Hypothalamus (tissue), 51 donors: ENCODE data around the gene PLEKHM1.
"Not testable (repeated sequence)": the region's sequence is repeated elsewhere in the genome, so short reads cannot be mapped to it uniquely, and the experiment has no call there.

ENCODE experiments used
- DNase-seq, 51 donors: peaks; one replicate each; lab custom pipeline; 2025; lab: John Stamatoyannopoulos, UW

Gene PLEKHM1

GRCh38 chr17:45444301-45444700 lies 46.2 kb downstream of the PLEKHM1 start:
- DNase-seq, result not testable (repeated sequence)

- not testable (repeated sequence) for DNase-seq
Measured at GRCh38 chr17:45443371-45444260, 46.9 kb downstream of the PLEKHM1 start.

- DNase-seq, result no peak
Measured at GRCh38 chr17:45441526-45442310, 48.8 kb downstream of the PLEKHM1 start.

- not testable (repeated sequence) for DNase-seq
Measured at GRCh38 chr17:45440839-45441515, 49.5 kb downstream of the PLEKHM1 start.

- no peak for DNase-seq
Measured at GRCh38 chr17:45440161-45440778, 50.3 kb downstream of the PLEKHM1 start.

- no peak for DNase-seq
Measured at GRCh38 chr17:45438931-45439610, 51.5 kb downstream of the PLEKHM1 start.

GRCh38 chr17:45437465-45438283 lies 52.8 kb downstream of the PLEKHM1 start:
- DNase-seq, result no peak

GRCh38 chr17:45436625-45437464 lies 53.7 kb downstream of the PLEKHM1 start:
- DNase-seq, result no peak

GRCh38 chr17:45436161-45436560 lies 54.4 kb downstream of the PLEKHM1 start:
- peak in 2 of 51 donors; percentile 35 to 47 for DNase-seq

GRCh38 chr17:45435481-45435880 lies 55.0 kb downstream of the PLEKHM1 start:
- no peak for DNase-seq

GRCh38 chr17:45433159-45433535 lies 57.4 kb downstream of the PLEKHM1 start:
- DNase-seq, result no peak

GRCh38 chr17:45432405-45433158 lies 57.9 kb downstream of the PLEKHM1 start, which contains the start of gene ARHGAP27:
ARHGAP27 (minus strand) TSS chr17:45432870; CDS start chr17:45430279, 2,591 bp downstream.
- no peak for DNase-seq

- peak in 4 of 51 donors; percentile 20 to 29 (median 24) for DNase-seq
Measured at GRCh38 chr17:45431531-45432404, 58.8 kb downstream of the PLEKHM1 start.

- no peak for DNase-seq
Measured at GRCh38 chr17:45430738-45431530, 59.6 kb downstream of the PLEKHM1 start.

- no peak for DNase-seq
Measured at GRCh38 chr17:45430006-45430737, 60.3 kb downstream of the PLEKHM1 start.
